ENCODE results near the gene ERBB3.

ERBB3 gene

DNA sequence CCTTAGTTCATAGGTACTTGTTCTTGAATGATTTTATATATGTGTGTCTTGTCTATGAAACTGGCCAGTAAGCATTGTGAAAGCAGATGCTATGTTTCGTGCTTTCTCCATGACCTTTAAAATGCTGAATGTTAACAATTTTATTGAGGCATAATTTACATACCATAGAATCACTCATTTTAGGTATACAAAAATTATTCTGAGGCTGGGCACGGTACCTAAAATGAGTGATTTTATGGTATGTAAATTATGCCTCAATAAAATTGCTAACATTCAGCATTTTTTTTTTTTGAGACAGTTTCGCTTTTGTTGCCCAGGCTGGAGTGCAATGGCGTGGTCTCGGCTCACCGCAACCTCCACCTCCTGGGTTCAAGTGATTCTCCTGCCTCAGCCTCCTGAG is 54.9 kb downstream of the ERBB3 start:
- H3K36me3 Mint-ChIP-seq (ENCODE audit: insufficient read depth) = peaks cover 90% of the 10 kb centered on the region
- no peak overlapping the region for H3K27ac Mint-ChIP-seq (ENCODE audit: low read depth)
- DNase-seq (ENCODE audit: low spot score in 2 of 2) (no peak), ATAC-seq (replicated peaks; ENCODE audit: extremely low read depth, poor library complexity, severe bottlenecking) (no peak)
- H3K27me3 Mint-ChIP-seq = no peaks in the 10 kb centered on the region
- H3K9me3 Mint-ChIP-seq = no peaks in the 10 kb centered on the region
- peaks cover 46% of the 10 kb centered on the region for H3K4me1 Mint-ChIP-seq
- H3K4me3 Mint-ChIP-seq = no peak overlapping the region

DNA sequence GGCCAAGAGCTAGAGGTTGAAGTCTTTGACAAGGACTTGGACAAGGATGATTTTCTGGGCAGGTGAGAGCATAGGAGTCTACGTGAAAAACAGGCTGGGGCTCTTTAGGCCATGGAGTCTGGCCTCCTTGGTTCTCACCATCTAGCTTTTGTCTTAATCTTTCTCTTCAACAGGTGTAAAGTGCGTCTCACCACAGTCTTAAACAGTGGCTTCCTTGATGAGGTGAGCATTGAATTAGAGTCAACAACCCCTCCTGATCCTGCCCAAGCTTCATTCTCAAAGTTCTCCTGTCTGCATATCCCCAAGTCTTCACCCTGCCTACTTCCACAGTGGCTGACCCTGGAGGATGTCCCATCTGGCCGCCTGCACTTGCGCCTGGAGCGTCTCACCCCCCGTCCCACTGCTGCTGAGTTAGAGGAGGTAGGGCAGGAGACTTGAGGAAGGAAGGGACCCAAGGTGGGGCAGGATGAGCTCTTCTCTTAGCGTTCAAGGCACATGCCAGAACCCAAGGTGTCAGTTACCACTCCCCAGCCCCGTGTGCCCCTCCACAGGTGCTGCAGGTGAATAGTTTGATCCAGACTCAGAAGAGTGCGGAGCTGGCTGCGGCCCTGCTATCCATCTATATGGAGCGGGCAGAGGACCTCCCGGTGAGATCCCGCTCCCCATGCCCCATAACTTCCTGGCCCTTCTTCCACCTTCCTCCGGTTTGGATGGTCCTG is 58.0 kb downstream of the ERBB3 start:
- peaks cover 39% of the 10 kb centered on the region for H3K4me1 Mint-ChIP-seq
- H3K4me3 Mint-ChIP-seq = no peak overlapping the region

DNA sequence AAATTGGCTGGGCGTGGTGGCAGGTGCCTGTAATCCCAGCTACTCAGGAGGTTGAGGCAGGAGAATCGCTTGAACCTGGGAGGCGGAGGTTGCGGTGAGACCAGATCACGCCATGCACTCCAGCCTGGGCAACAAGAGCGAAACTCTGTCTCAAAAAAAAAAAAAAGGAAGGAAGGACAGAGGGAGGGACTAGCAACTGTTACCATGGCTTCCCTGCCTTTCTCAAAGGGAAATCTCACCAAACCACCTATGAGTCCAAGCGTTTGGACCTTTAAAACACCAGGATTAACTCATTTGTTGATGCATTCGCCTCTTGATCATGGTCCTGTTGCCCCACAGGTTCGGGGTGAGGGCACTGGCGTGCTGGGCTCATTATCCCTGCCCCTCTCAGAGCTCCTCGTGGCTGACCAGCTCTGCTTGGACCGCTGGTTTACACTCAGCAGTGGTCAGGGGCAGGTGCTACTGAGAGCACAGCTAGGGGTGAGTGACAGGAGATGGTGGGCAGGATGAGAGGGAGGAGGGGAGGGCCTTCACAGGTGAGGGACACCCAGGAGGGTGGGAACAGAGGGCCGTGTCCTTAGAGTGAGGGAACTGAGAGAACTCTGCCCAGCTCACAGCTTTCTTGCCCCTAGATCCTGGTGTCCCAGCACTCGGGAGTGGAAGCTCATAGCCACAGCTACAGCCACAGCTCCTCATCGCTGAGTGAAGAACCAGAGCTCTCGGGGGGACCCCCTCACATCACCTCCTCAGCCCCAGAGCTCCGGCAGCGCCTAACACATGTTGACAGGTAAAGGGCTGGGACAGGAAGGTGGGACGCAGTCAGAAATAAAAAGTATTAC is 62.2 kb downstream of the ERBB3 start:
- H3K27ac Mint-ChIP-seq (ENCODE audit: low read depth) = no peak overlapping the region
- H3K36me3 Mint-ChIP-seq (ENCODE audit: insufficient read depth) = peaks cover 71% of the 10 kb centered on the region
- no peak overlapping the region for H3K4me3 Mint-ChIP-seq
- DNase-seq (ENCODE audit: low spot score in 2 of 2) = no peak
- no peaks in the 10 kb centered on the region for H3K9me3 Mint-ChIP-seq
- no peak for ATAC-seq (replicated peaks; ENCODE audit: extremely low read depth, poor library complexity, severe bottlenecking)
- peaks cover 38% of the 10 kb centered on the region for H3K4me1 Mint-ChIP-seq
- no peaks in the 10 kb centered on the region for H3K27me3 Mint-ChIP-seq

More for the DNA sequence above, 58.0 kb downstream of the ERBB3 start:
- Mint-ChIP-seq H3K27me3 (no peaks in the 10 kb centered on the region), H3K9me3 (no peaks in the 10 kb centered on the region), H3K36me3 (ENCODE audit: insufficient read depth) (peaks cover 86% of the 10 kb centered on the region), H3K27ac (ENCODE audit: low read depth) (no peak overlapping the region)
- ATAC-seq (replicated peaks; ENCODE audit: extremely low read depth, poor library complexity, severe bottlenecking) (no peak), DNase-seq (ENCODE audit: low spot score in 2 of 2) (no peak)

DNA sequence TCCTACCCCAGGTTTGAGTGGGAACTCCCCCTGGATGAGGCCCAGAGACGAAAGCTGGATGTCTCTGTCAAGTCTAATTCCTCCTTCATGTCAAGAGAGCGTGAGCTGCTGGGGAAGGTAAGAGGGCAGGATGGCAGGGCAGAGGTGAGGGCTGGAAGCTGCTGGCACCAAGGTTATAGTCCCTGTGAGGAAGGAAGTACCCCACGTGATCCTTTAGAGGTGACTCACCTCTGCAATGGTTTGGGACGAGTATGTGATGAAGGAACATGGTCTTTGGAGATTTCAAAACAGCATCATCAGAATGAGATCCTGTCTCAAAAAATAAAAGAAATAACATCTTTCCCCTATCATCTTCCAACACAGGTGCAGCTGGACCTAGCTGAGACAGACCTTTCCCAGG is 63.3 kb downstream of the ERBB3 start:
- Mint-ChIP-seq H3K27me3 (no peaks in the 10 kb centered on the region), H3K9me3 (no peaks in the 10 kb centered on the region), H3K4me3 (no peak overlapping the region), H3K27ac (ENCODE audit: low read depth) (no peak overlapping the region), H3K36me3 (ENCODE audit: insufficient read depth) (peaks cover 62% of the 10 kb centered on the region), H3K4me1 (peaks cover 32% of the 10 kb centered on the region)
- ATAC-seq (replicated peaks; ENCODE audit: extremely low read depth, poor library complexity, severe bottlenecking) (no peak), DNase-seq (ENCODE audit: low spot score in 2 of 2) (no peak)

DNA sequence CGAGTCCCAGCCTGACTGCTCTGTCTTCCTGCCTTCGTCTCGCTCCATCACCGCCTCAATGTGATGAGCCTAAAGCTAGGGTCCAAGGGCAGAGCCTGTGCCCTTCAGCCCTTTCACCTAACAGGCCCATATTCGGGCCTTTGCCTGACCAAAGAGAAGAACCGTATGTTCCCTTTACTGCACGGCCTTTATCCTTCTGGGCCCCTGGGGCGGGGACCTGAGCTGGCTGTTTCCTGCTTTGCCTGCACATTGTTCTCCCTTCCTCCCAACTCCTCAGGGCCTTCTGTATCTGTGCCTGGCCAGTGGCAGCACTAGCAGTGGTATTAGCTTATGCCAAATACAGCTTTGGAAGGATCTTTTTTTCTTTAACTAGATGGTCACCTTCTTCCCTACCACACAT is 63.9 kb downstream of the ERBB3 start:
- DNase-seq (ENCODE audit: low spot score in 2 of 2) (no peak), ATAC-seq (replicated peaks; ENCODE audit: extremely low read depth, poor library complexity, severe bottlenecking) (no peak)
- H3K4me1 Mint-ChIP-seq = peaks cover 26% of the 10 kb centered on the region
- H3K27me3 Mint-ChIP-seq = no peaks in the 10 kb centered on the region
- H3K36me3 Mint-ChIP-seq (ENCODE audit: insufficient read depth) = peaks cover 55% of the 10 kb centered on the region
- H3K9me3 Mint-ChIP-seq = no peaks in the 10 kb centered on the region
- H3K4me3 Mint-ChIP-seq = no peak overlapping the region
- no peak overlapping the region for H3K27ac Mint-ChIP-seq (ENCODE audit: low read depth)

DNA sequence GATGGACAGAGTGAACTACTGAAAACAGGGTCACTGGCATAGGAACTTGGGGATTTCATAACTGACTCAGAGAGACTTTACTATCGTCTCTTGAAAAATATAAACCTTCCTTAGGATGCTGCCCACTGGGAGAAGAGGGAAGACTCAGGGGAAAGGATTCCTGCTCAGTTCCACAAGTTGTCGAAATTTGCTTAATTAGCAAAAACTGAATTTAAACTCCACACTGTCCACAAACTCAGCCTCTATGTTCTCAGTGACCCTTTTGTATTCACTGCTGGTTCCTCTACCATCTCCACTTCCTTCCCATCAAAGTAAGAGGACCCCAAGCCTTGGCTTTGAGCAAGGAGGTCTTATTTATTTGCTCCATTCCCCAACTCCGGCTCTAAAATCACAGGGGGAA is 65.3 kb downstream of the ERBB3 start:
- Mint-ChIP-seq H3K4me1 (peaks cover 25% of the 10 kb centered on the region), H3K4me3 (no peak overlapping the region), H3K27ac (ENCODE audit: low read depth) (no peak overlapping the region), H3K27me3 (no peaks in the 10 kb centered on the region), H3K9me3 (no peaks in the 10 kb centered on the region), H3K36me3 (ENCODE audit: insufficient read depth) (peaks cover 43% of the 10 kb centered on the region)
- DNase-seq (ENCODE audit: low spot score in 2 of 2) (no peak), ATAC-seq (replicated peaks; ENCODE audit: extremely low read depth, poor library complexity, severe bottlenecking) (no peak)

DNA sequence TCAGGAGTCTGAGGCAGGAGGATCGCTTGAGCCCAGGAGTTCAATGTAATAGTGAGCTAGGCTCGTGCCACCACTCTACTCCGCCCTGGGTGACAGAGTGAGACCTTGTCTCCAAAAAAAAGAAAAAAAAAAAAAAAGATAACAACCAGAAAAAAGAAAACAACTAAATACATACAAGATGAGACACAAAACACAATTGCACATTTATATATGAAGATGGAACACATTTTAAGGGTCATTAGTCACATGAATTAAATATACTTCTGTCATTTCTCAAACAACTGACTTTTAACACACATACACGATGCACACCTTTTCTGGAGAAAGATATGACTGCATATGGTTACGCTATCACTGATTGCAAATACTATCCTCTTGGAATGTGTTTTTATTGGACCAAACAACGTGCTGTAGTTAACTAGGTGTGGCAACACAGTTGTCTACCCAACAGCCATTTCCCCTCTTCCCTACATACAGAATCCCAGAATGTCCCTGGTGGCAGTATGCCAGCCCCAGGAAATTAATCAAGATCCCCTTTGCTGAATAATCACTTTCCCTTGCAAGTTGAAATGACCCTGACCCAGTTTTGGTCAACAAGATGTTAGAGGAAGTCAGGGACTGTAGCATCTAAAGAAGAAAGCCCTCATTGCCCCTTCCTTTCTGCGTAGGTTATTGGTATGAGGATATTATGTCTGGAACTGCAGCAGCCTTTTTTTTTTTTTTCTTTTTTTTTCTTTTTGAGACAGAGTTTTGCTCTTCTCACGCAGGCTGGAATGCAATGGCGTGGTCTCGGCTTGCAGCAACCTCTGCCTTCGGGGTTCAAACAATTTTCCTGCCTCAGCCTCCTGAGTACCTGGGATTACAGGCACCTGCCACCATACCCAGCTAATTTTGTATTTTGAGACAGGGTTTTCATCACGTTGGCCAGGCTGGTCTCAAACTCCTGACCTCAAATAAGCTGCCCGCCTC is 66.8 kb downstream of the ERBB3 start:
- Mint-ChIP-seq H3K4me1 (peaks cover 20% of the 10 kb centered on the region), H3K9me3 (no peaks in the 10 kb centered on the region), H3K36me3 (ENCODE audit: insufficient read depth) (peaks cover 40% of the 10 kb centered on the region), H3K27me3 (no peaks in the 10 kb centered on the region), H3K27ac (ENCODE audit: low read depth) (no peak overlapping the region), H3K4me3 (no peak overlapping the region)
- DNase-seq (ENCODE audit: low spot score in 2 of 2) (no peak), ATAC-seq (replicated peaks; ENCODE audit: extremely low read depth, poor library complexity, severe bottlenecking) (no peak)

DNA sequence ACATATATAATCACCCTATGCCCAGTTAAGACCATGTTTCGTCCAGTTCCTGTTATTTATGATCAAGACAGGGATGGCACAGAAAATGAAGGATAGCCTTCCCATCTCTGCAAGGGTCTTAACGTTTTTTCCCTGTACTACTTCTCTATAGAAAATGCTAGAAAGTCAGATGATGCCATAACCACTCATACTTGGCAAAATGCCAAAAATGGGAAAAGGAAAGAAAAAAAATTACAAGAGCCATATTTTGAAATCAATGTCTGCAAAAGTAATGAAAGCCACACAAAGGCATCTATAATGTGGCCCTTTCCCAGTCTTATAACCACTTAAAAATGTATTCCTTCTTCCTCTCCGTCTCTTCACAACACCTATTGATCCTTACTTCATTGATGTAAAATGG is 70.6 kb downstream of the ERBB3 start:
- no peak for ATAC-seq (replicated peaks; ENCODE audit: extremely low read depth, poor library complexity, severe bottlenecking)
- peaks cover 20% of the 10 kb centered on the region for H3K4me1 Mint-ChIP-seq
- H3K4me3 Mint-ChIP-seq = peak overlapping the region; percentile 82
- no peaks in the 10 kb centered on the region for H3K27me3 Mint-ChIP-seq
- no peaks in the 10 kb centered on the region for H3K9me3 Mint-ChIP-seq
- H3K36me3 Mint-ChIP-seq (ENCODE audit: insufficient read depth) = peaks cover 13% of the 10 kb centered on the region
- peak overlapping the region; percentile 93 for H3K27ac Mint-ChIP-seq (ENCODE audit: low read depth)
- no peak for DNase-seq (ENCODE audit: low spot score in 2 of 2)

DNA sequence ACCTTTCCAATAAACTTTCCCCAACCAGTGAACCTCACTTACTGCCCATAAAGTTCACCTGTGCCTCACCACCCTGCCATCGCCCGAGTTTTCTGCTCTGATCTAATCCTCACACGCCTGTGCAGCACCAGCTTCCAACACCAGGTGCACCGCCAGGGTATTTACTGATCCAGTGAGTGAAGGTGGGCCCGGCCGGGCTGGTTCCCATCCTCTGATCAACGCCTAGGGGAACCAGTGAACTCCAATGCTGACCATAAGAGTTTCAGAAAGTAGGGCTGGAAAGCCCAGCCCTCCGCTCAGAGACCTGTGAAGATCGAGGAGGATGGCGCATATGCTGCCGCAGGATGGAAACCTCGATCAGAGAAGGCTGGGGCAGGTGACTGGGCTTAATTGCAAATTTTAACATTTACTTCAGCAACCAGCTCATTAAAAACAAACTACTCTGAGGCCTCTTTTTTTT is 71.7 kb downstream of the ERBB3 start:
- Mint-ChIP-seq H3K9me3 (no peaks in the 10 kb centered on the region), H3K4me3 (peak overlapping the region; percentile 82), H3K4me1 (peaks cover 20% of the 10 kb centered on the region), H3K27ac (ENCODE audit: low read depth) (peak overlapping the region; percentile 93), H3K27me3 (no peaks in the 10 kb centered on the region), H3K36me3 (ENCODE audit: insufficient read depth) (peaks cover 12% of the 10 kb centered on the region)
- ATAC-seq (replicated peaks; ENCODE audit: extremely low read depth, poor library complexity, severe bottlenecking) = peak; percentile 81
- DNase-seq (ENCODE audit: low spot score in 2 of 2) = peak; percentile 37 to 46

DNA sequence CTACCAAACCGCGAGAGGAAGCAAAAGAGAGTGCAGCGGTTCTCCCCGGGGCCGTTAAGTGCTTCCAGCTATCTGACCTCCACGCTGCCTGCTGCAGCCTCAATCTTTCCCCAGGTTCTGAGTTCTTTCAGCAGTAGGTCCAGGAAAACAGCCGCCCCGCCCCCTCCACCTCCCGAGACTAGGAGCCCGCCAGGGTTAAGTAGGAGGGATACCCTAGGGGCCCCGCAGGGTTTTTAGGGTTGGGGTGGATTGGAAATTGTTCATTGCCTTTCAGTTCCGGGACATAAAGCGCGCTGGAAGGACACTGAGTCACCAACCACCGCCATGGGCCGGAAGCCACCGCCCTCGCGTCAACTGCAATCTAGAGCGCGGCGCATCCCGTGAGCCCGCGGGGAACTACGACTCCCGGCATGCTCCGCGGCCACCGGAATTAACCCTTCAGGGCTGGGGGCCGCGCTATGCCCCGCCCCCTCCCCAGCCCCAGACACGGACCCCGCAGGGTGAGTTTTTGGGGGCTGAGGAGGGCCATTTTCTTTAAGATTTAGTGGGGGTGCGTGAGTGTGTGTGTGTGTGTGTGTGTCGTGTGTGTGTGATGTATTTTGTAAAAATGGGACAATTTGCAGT is 72.3 kb downstream of the ERBB3 start, which contains the start of gene MYL6B:
MYL6B (plus strand) TSS at position 456 of the 624 bp plus-strand sequence. CDS start 1,332 bp downstream, outside the sequence.
- Mint-ChIP-seq H3K27me3 (no peaks in the 10 kb centered on the region), H3K4me3 (peak within 1 kb of the TSS; percentile 82), H3K4me1 (peaks cover 24% of the 10 kb centered on the region), H3K36me3 (ENCODE audit: insufficient read depth) (peaks cover 12% of the 10 kb centered on the region), H3K27ac (ENCODE audit: low read depth) (peak within 1 kb of the TSS; percentile 93), H3K9me3 (no peaks in the 10 kb centered on the region)
- ATAC-seq (replicated peaks; ENCODE audit: extremely low read depth, poor library complexity, severe bottlenecking) (peak; percentile 95), DNase-seq (ENCODE audit: low spot score in 2 of 2) (peak; percentile 76 to 82)

All from central memory CD8-positive, alpha-beta T cell (primary cell).